CD4-positive, alpha-beta T cell treated with Interleukin-15 for 4 hours (primary cell): ENCODE measurements around the gene KIAA1191.

Source experiments
- DNase-seq: peaks from one replicate; pipeline ENCODE4 v3.0.0-alpha.2; 2020; ENCODE audit warnings: low spot score

Gene KIAA1191

GRCh38 chr5:176389135-176390123 lies 27.9 kb upstream of the KIAA1191 start:
- no peak for DNase-seq

- peak; percentile 99 for DNase-seq
Measured at GRCh38 chr5:176388444-176389134, 27.0 kb upstream of the KIAA1191 start, which contains the start of the genes HIGD2A and NOP16. Gene HIGD2A, plus strand, starts transcription at chr5:176388751. Its CDS starts 69 bp downstream, at chr5:176388820. Gene NOP16, minus strand, starts transcription at chr5:176388598. Its CDS starts 59 bp downstream, at chr5:176388539.

- no peak for DNase-seq
Measured at GRCh38 chr5:176388003-176388443, 26.5 kb upstream of the KIAA1191 start.

- no peak for DNase-seq
Measured at GRCh38 chr5:176387384-176387925, 25.9 kb upstream of the KIAA1191 start.

GRCh38 chr5:176386491-176386890 lies 24.9 kb upstream of the KIAA1191 start:
- no peak for DNase-seq

GRCh38 chr5:176384991-176385390 lies 23.4 kb upstream of the KIAA1191 start:
- DNase-seq: no peak

- DNase-seq: no peak
Measured at GRCh38 chr5:176384366-176384930, 22.9 kb upstream of the KIAA1191 start.

GRCh38 chr5:176383961-176384360 lies 22.4 kb upstream of the KIAA1191 start:
- DNase-seq: no peak

GRCh38 chr5:176383248-176383905 lies 21.8 kb upstream of the KIAA1191 start:
- DNase-seq: no peak

- DNase-seq: no peak
Measured at GRCh38 chr5:176382721-176383120, 21.2 kb upstream of the KIAA1191 start.

- no peak for DNase-seq
Measured at GRCh38 chr5:176381979-176382378, 20.4 kb upstream of the KIAA1191 start.

GRCh38 chr5:176381423-176381822 lies 19.9 kb upstream of the KIAA1191 start:
- DNase-seq: no peak

- DNase-seq: no peak
Measured at GRCh38 chr5:176379881-176380280, 18.3 kb upstream of the KIAA1191 start.

- no peak for DNase-seq
Measured at GRCh38 chr5:176373100-176373818, 11.7 kb upstream of the KIAA1191 start.

- no peak for DNase-seq
Measured at GRCh38 chr5:176371621-176372539, 10.3 kb upstream of the KIAA1191 start.

- DNase-seq: no peak
Measured at GRCh38 chr5:176369934-176370711, 8.6 kb upstream of the KIAA1191 start.

- no peak for DNase-seq
Measured at GRCh38 chr5:176368726-176369125, 7.2 kb upstream of the KIAA1191 start.

- DNase-seq: no peak
Measured at GRCh38 chr5:176366232-176366894, 4.8 kb upstream of the KIAA1191 start.
